Breast epithelium (tissue), 3 donors: ENCODE measurements around the gene TMEM43.

Experiments used
- POLR2AphosphoS5 ChIP-seq, 3 donors: sonication (generic); formaldehyde crosslinking; IDR thresholded peaks; one replicate each; pipeline ENCODE4 v1.6.1; 2017; ENCODE audit warnings: antibody characterized with exemption in 3 of 3
- TF ChIP-seq, protein P1 (sequence below), 3 donors: fragments of 450-650 bp; IDR thresholded peaks; one replicate each; pipeline ENCODE4 v1.5.1; 2016 to 2017; ENCODE audit warnings: antibody characterized with exemption in 3 of 3, mild to moderate bottlenecking in 3 of 3, moderate library complexity in 3 of 3

DNA sequence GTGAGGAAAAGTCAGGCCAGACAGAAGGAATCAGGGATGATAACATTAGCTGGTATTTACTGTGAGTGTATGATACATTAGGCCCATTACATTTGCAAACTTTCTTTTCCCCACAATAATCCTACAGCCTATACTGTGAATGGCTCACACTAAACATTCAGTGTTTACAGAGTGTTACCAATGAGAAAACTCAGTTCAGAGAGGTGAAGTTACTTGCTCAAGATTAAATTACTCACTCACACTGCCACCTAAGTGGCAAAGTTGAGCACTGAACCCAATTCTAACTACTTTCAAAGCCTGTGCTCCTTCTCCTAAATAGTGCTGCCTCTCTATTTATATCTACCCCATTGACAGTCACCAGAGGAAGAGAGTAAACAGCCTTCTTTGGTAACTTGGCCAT lies 45.0 kb downstream of the TMEM43 start:
- no peak for TF ChIP-seq POLR2AphosphoS5 (IDR thresholded peaks at IDR 0.05)
- TF ChIP-seq, protein P1, sequence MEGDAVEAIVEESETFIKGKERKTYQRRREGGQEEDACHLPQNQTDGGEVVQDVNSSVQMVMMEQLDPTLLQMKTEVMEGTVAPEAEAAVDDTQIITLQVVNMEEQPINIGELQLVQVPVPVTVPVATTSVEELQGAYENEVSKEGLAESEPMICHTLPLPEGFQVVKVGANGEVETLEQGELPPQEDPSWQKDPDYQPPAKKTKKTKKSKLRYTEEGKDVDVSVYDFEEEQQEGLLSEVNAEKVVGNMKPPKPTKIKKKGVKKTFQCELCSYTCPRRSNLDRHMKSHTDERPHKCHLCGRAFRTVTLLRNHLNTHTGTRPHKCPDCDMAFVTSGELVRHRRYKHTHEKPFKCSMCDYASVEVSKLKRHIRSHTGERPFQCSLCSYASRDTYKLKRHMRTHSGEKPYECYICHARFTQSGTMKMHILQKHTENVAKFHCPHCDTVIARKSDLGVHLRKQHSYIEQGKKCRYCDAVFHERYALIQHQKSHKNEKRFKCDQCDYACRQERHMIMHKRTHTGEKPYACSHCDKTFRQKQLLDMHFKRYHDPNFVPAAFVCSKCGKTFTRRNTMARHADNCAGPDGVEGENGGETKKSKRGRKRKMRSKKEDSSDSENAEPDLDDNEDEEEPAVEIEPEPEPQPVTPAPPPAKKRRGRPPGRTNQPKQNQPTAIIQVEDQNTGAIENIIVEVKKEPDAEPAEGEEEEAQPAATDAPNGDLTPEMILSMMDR (IDR thresholded peaks at IDR 0.05): no peak
